Uterus (tissue), 4 donors: ENCODE measurements around the gene FRZB. TPM values are rescaled to one million over a fixed set of nuclear protein-coding genes. Genes with fewer than 3 reads are reported as not detected.
"Not testable (repeated sequence)": the region's sequence is repeated elsewhere in the genome, so short reads cannot be mapped to it uniquely, and the experiment has no call there.

Experiments used
- DNase-seq, 2 donors: peaks; one replicate each; pipeline ENCODE4 v3.0.0-alpha.2; 2019 to 2020
- H3K27ac ChIP-seq, 2 donors: fragments of 200-600 bp; sonication (generic); 1 replicate in 1 of 2; 2 replicates in 1 of 2; pipeline ENCODE4 v1.5.1; 2016 to 2018
- H3K27me3 ChIP-seq, 2 donors: fragments of 200-600 bp; sonication (generic); one replicate each; pipeline ENCODE4 v1.5.1; 2018 to 2019; ENCODE audit warnings: control low read depth in 1 of 2
- H3K36me3 ChIP-seq, 2 donors: fragments of 200-600 bp; sonication (generic); one replicate each; pipeline ENCODE4 v1.5.1; 2019; ENCODE audit warnings: control low read depth in 1 of 2
- H3K4me1 ChIP-seq, 2 donors: fragments of 200-600 bp; sonication (generic); one replicate each; pipeline ENCODE4 v1.5.1; 2018 to 2019; ENCODE audit warnings: control low read depth in 1 of 2
- H3K4me3 ChIP-seq, 2 donors: fragments of 200-600 bp; sonication (generic); 1 replicate in 1 of 2; 2 replicates in 1 of 2; pipeline ENCODE4 v1.5.1; 2018 to 2019; ENCODE audit warnings: mild to moderate bottlenecking in 1 of 2
- H3K9me3 ChIP-seq, 2 donors: fragments of 200-600 bp; sonication (generic); one replicate each; pipeline ENCODE4 v1.5.1; 2019; ENCODE audit warnings: control low read depth in 1 of 2
- POLR2A ChIP-seq, 2 donors: fragments of 450-650 bp; IDR thresholded peaks; one replicate each; pipeline ENCODE4 v1.6.1; 2016; ENCODE audit warnings: antibody characterized with exemption in 2 of 2, mild to moderate bottlenecking in 1 of 2, moderate library complexity in 1 of 2
- intact Hi-C: fragments of 100-400 bp; cut with DNase I; formaldehyde crosslinking; loops from one replicate; pipeline ENCODE4 v1.15.1; 2023; ENCODE audit warnings: low total_unique reads
- total RNA-seq, 4 donors: library from RNA; depleted of rRNA in 3 of 4; stranded (reverse); fragments of >200 nt in 3 of 4; gene quantifications; one replicate each; pipeline versions ENCODE4 v1.1.0 to v1.2.4, GENCODE V29; 2014 to 2023
- TF ChIP-seq, protein P1 (sequence below), 4 experiments: fragments of 200-600 bp in 2 of 4; fragments of 450-650 bp in 2 of 4; sonication (generic) in 2 of 4; IDR thresholded peaks; one replicate each; pipeline ENCODE4 v1.5.1; 2016 to 2019; ENCODE audit warnings: antibody characterized with exemption in 4 of 4, mild to moderate bottlenecking in 2 of 4, moderate library complexity in 1 of 4
- donor health status: DM: yes; HTN: yes; CAD: no.

Gene FRZB
- total RNA-seq, 4 donors from 2014 or later: 0.29 to 15.1 (median 7.3) TPM

GRCh38 chr2:182890305-182890704 lies 23.9 kb upstream of the FRZB start:
- no peak overlapping the region for H3K4me3 ChIP-seq
- TF ChIP-seq POLR2A (IDR thresholded peaks at IDR 0.05): no peak
- TF ChIP-seq, protein P1, sequence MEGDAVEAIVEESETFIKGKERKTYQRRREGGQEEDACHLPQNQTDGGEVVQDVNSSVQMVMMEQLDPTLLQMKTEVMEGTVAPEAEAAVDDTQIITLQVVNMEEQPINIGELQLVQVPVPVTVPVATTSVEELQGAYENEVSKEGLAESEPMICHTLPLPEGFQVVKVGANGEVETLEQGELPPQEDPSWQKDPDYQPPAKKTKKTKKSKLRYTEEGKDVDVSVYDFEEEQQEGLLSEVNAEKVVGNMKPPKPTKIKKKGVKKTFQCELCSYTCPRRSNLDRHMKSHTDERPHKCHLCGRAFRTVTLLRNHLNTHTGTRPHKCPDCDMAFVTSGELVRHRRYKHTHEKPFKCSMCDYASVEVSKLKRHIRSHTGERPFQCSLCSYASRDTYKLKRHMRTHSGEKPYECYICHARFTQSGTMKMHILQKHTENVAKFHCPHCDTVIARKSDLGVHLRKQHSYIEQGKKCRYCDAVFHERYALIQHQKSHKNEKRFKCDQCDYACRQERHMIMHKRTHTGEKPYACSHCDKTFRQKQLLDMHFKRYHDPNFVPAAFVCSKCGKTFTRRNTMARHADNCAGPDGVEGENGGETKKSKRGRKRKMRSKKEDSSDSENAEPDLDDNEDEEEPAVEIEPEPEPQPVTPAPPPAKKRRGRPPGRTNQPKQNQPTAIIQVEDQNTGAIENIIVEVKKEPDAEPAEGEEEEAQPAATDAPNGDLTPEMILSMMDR (IDR thresholded peaks at IDR 0.05): no peak
- H3K36me3 ChIP-seq: no peaks in the 10 kb centered on the region
- DNase-seq: no peak
- H3K27me3 ChIP-seq: no peaks in the 10 kb centered on the region
- H3K9me3 ChIP-seq: no peaks in the 10 kb centered on the region
- intact Hi-C loops: no loop called here
- no peaks in the 10 kb centered on the region for H3K4me1 ChIP-seq
- no peak overlapping the region for H3K27ac ChIP-seq

DNA sequence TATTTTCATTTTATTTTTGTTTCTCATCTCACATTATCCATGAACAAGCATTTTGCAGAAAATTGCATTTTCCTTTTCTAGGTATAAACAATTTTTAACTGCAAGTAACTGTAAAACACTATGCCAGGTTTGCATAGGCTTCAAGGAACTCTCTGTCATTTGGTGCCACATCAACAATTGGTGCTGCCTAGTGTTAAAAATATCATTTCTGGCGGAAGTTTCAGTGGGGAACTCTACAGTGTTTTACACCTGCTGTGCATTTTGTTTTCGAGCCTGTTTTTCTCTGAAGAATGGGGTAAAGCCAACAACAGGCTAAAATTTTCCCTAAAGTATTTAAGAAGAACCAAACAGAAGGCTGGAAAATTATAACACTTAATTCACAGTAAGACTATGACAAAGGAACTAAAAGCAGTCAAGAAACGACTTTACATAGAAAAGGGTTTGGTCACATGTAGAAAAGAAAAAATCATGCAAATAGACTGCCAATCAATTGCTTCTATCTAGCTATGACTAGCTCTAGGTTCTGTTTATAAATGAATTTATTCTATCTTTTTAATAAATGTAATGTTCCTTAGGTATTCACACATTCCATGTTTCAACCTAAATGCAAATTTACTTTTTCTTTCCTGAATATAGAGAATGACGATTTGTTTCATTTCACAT lies 21.4 kb upstream of the FRZB start:
- intact Hi-C loops: no loop called here
- Histone ChIP-seq H3K27me3 (no peaks in the 10 kb centered on the region), H3K4me1 (no peaks in the 10 kb centered on the region), H3K9me3 (no peaks in the 10 kb centered on the region), H3K4me3 (no peak overlapping the region), H3K27ac (no peak overlapping the region), H3K36me3 (no peaks in the 10 kb centered on the region)
- TF ChIP-seq POLR2A (IDR thresholded peaks at IDR 0.05): no peak
- TF ChIP-seq, protein P1 (IDR thresholded peaks at IDR 0.05): no peak
- no peak for DNase-seq

- TF ChIP-seq, protein P1 (IDR thresholded peaks at IDR 0.05): no peak
- TF ChIP-seq POLR2A (IDR thresholded peaks at IDR 0.05): no peak
- Histone ChIP-seq H3K9me3 (no peaks in the 10 kb centered on the region), H3K4me3 (no peak overlapping the region), H3K4me1 (no peaks in the 10 kb centered on the region), H3K36me3 (no peaks in the 10 kb centered on the region), H3K27ac (no peak overlapping the region), H3K27me3 (no peaks in the 10 kb centered on the region)
- no peak for DNase-seq
- intact Hi-C loops: no loop called here
Observed at GRCh38 chr2:182887093-182887492, 20.7 kb upstream of the FRZB start.

DNA sequence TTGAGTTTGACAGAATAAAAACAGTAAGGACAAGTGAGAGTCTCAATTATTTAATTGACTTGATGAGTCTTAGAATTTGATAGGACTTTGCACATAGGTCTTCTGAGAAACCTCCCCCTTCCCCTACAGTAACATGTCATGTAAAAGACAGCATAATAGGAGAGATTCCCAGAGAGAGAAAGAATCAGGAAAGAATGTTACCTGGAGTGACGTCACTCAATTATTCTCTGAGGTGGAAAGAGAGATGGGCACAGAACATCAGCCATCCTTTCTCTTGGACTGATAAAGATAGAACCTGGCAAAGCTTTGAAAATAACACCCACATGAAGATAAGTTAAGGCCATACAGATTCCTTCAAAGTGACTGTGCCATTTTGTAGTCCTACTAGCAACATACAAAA lies 19.3 kb upstream of the FRZB start:
- no peak for DNase-seq
- H3K4me3 ChIP-seq: no peak overlapping the region
- intact Hi-C loops: no loop called here
- H3K9me3 ChIP-seq: no peaks in the 10 kb centered on the region
- H3K4me1 ChIP-seq: no peaks in the 10 kb centered on the region
- no peak overlapping the region for H3K27ac ChIP-seq
- H3K36me3 ChIP-seq: no peaks in the 10 kb centered on the region
- TF ChIP-seq, protein P1 (IDR thresholded peaks at IDR 0.05): no peak
- no peak for TF ChIP-seq POLR2A (IDR thresholded peaks at IDR 0.05)
- H3K27me3 ChIP-seq: no peaks in the 10 kb centered on the region

DNA sequence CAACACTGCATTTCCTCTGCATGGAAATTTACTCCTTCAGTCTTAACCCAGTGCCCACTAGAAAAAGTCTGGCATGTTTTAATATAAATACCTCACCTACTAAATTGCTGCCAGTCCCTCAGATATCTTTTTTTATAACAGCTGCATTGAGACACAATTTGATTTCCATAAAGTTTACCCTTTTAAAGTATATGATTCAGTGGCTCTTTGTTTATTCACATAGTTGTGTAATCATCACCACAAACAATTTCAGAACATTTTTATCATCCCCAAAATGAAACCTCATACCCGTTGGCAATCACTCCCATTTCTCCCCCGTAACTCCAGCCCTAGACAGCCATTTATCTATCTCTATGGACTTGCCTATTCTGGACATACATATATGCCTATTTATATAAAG lies 17.0 kb upstream of the FRZB start:
- Histone ChIP-seq H3K9me3 (no peaks in the 10 kb centered on the region), H3K36me3 (no peaks in the 10 kb centered on the region), H3K27me3 (no peaks in the 10 kb centered on the region), H3K4me1 (no peaks in the 10 kb centered on the region), H3K27ac (no peak overlapping the region), H3K4me3 (no peak overlapping the region)
- no peak for TF ChIP-seq POLR2A (IDR thresholded peaks at IDR 0.05)
- TF ChIP-seq, protein P1 (IDR thresholded peaks at IDR 0.05): no peak
- intact Hi-C loops: no loop called here
- DNase-seq: no peak

DNA sequence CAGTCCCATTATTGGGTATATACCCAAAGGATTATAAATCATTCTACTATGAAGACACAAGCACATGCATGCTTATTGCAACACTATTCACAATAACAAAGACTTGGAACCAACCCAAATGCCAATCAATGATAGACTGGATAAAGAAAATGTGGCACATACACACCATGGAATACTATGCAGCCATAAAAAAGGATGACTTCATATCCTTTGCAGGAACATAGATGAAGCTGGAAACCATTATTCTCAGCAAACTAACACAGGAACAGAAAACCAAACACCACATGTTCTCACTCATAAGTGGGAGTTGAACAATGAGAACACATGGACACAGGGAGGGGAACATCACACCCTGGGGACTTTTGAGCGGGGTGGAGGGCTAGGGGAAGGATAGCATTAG lies 13.7 kb upstream of the FRZB start:
- intact Hi-C loops, H3K27me3 ChIP-seq, H3K27ac ChIP-seq, DNase-seq, H3K4me3 ChIP-seq, H3K9me3 ChIP-seq, H3K36me3 ChIP-seq, H3K4me1 ChIP-seq: not testable (repeated sequence)

GRCh38 chr2:182876653-182877052 lies 10.2 kb upstream of the FRZB start:
- DNase-seq, intact Hi-C loops: not testable (repeated sequence)

More at GRCh38 chr2:182876653-182877052, 10.2 kb upstream of the FRZB start:
- H3K4me1 ChIP-seq, H3K4me3 ChIP-seq, H3K9me3 ChIP-seq, H3K27ac ChIP-seq, H3K27me3 ChIP-seq, H3K36me3 ChIP-seq: not testable (repeated sequence)
